ENCODE data around the gene ADGRB3.

GRCh38 chr6:69398729-69399128 lies 763.6 kb downstream of the ADGRB3 start:
- TF ChIP-seq CTCF (IDR thresholded peaks at IDR 0.05; ENCODE audit: extremely low read depth in 1 of 2, insufficient read depth in 1 of 2, low read depth in 1 of 2, low read length in 2 of 2) = no peak
- TF ChIP-seq POLR2AphosphoS5 (IDR thresholded peaks at IDR 0.05; ENCODE audit: insufficient read depth, low read depth, low read length) = no peak
- TF ChIP-seq MYC (IDR thresholded peaks at IDR 0.05; ENCODE audit: low read depth, low read length) = no peak
- TF ChIP-seq POLR2A (IDR thresholded peaks at IDR 0.05; ENCODE audit: low read depth, low read length) = no peak
- TF ChIP-seq EZH2 (IDR thresholded peaks at IDR 0.05; ENCODE audit: borderline replicate concordance, low read depth, low read length, severe bottlenecking) = no peak
- TF ChIP-seq JUN (IDR thresholded peaks at IDR 0.05; ENCODE audit: borderline replicate concordance, insufficient read depth, insufficient read length, low read depth) = no peak
- no peak for TF ChIP-seq MAX (IDR thresholded peaks at IDR 0.05; ENCODE audit: insufficient read depth, insufficient read length)
- TF ChIP-seq GATA2 (IDR thresholded peaks at IDR 0.05; ENCODE audit: insufficient read depth, insufficient read length, low read depth, low read length) = no peak
- TF ChIP-seq FOS (IDR thresholded peaks at IDR 0.05; ENCODE audit: borderline replicate concordance, insufficient read depth, low read length) = no peak
